ENCODE measurements around the gene OLFM4.

OLFM4 gene

GRCh38 chr13:53074114-53074513 lies 45.5 kb downstream of the OLFM4 start:
- no peak overlapping the region for H3K4me2 ChIP-seq (ENCODE audit: insufficient read depth, low read length)
- no peaks in the 10 kb centered on the region for H3K36me3 ChIP-seq (ENCODE audit: insufficient read depth, low read length)
- DNase-seq (no peak), ATAC-seq (ENCODE audit: insufficient read depth, low read depth) (no peak)
- no peaks in the 10 kb centered on the region for H3K4me1 ChIP-seq (ENCODE audit: insufficient read depth, low read length)
- H3K27ac ChIP-seq (ENCODE audit: low read length) = no peak overlapping the region
- no peak overlapping the region for H3K9ac ChIP-seq (ENCODE audit: low read depth, low read length)
- H2AFZ ChIP-seq (ENCODE audit: low read depth, low read length) = no peak overlapping the region
- peaks cover 4% of the 10 kb centered on the region for H3K9me3 ChIP-seq (ENCODE audit: insufficient read depth, low read length, severe bottlenecking)
- no peaks in the 10 kb centered on the region for H4K20me1 ChIP-seq (ENCODE audit: insufficient read depth, low read length)
- no peaks in the 10 kb centered on the region for H3K27me3 ChIP-seq (ENCODE audit: insufficient read depth, low read length, poor library complexity)
- no peaks in the 10 kb centered on the region for H3K79me2 ChIP-seq (ENCODE audit: insufficient read depth, low read length)
- no peak for TF ChIP-seq CTCF (IDR thresholded peaks at IDR 0.05; ENCODE audit: borderline replicate concordance, extremely low read depth, low read length, poor library complexity, severe bottlenecking)
- no peak for TF ChIP-seq EZH2 (IDR thresholded peaks at IDR 0.05; ENCODE audit: borderline replicate concordance, low read depth, low read length, severe bottlenecking)
- H3K4me3 ChIP-seq (ENCODE audit: low read depth in 1 of 2, low read length in 2 of 2) = no peak overlapping the region

- no peaks in the 10 kb centered on the region for H3K36me3 ChIP-seq (ENCODE audit: insufficient read depth, low read length)
- H2AFZ ChIP-seq (ENCODE audit: low read depth, low read length) = no peak overlapping the region
- H4K20me1 ChIP-seq (ENCODE audit: insufficient read depth, low read length) = no peaks in the 10 kb centered on the region
- H3K9me3 ChIP-seq (ENCODE audit: insufficient read depth, low read length, severe bottlenecking) = peaks cover 4% of the 10 kb centered on the region
- H3K27me3 ChIP-seq (ENCODE audit: insufficient read depth, low read length, poor library complexity) = no peaks in the 10 kb centered on the region
- TF ChIP-seq CTCF (IDR thresholded peaks at IDR 0.05; ENCODE audit: borderline replicate concordance, extremely low read depth, low read length, poor library complexity, severe bottlenecking) = no peak
- no peak for TF ChIP-seq EZH2 (IDR thresholded peaks at IDR 0.05; ENCODE audit: borderline replicate concordance, low read depth, low read length, severe bottlenecking)
- no peak overlapping the region for H3K4me3 ChIP-seq (ENCODE audit: low read depth in 1 of 2, low read length in 2 of 2)
- no peaks in the 10 kb centered on the region for H3K4me1 ChIP-seq (ENCODE audit: insufficient read depth, low read length)
- H3K4me2 ChIP-seq (ENCODE audit: insufficient read depth, low read length) = no peak overlapping the region
- DNase-seq (no peak), ATAC-seq (ENCODE audit: insufficient read depth, low read depth) (no peak)
- no peak overlapping the region for H3K9ac ChIP-seq (ENCODE audit: low read depth, low read length)
- no peaks in the 10 kb centered on the region for H3K79me2 ChIP-seq (ENCODE audit: insufficient read depth, low read length)
- no peak overlapping the region for H3K27ac ChIP-seq (ENCODE audit: low read length)
Measured at GRCh38 chr13:53075356-53076041, 46.9 kb downstream of the OLFM4 start.

GRCh38 chr13:53079691-53080090 lies 51.1 kb downstream of the OLFM4 start:
- H3K4me1 ChIP-seq (ENCODE audit: insufficient read depth, low read length) = no peaks in the 10 kb centered on the region
- H3K4me2 ChIP-seq (ENCODE audit: insufficient read depth, low read length) = no peak overlapping the region
- H3K27me3 ChIP-seq (ENCODE audit: insufficient read depth, low read length, poor library complexity) = no peaks in the 10 kb centered on the region
- no peak for TF ChIP-seq EZH2 (IDR thresholded peaks at IDR 0.05; ENCODE audit: borderline replicate concordance, low read depth, low read length, severe bottlenecking)
- no peak for TF ChIP-seq CTCF (IDR thresholded peaks at IDR 0.05; ENCODE audit: borderline replicate concordance, extremely low read depth, low read length, poor library complexity, severe bottlenecking)
- H4K20me1 ChIP-seq (ENCODE audit: insufficient read depth, low read length) = no peaks in the 10 kb centered on the region
- H3K9ac ChIP-seq (ENCODE audit: low read depth, low read length) = no peak overlapping the region
- no peak overlapping the region for H3K4me3 ChIP-seq (ENCODE audit: low read depth in 1 of 2, low read length in 2 of 2)
- H3K79me2 ChIP-seq (ENCODE audit: insufficient read depth, low read length) = no peaks in the 10 kb centered on the region
- DNase-seq = no peak
- ATAC-seq (ENCODE audit: insufficient read depth, low read depth) = no peak
- H2AFZ ChIP-seq (ENCODE audit: low read depth, low read length) = no peak overlapping the region
- no peak overlapping the region for H3K27ac ChIP-seq (ENCODE audit: low read length)
- no peaks in the 10 kb centered on the region for H3K36me3 ChIP-seq (ENCODE audit: insufficient read depth, low read length)
- H3K9me3 ChIP-seq (ENCODE audit: insufficient read depth, low read length, severe bottlenecking) = peaks cover 4% of the 10 kb centered on the region
